GM12878 (cell line): ENCODE measurements around the gene GH2. TPM values are rescaled to one million over a fixed set of nuclear protein-coding genes. Genes with fewer than 3 reads are reported as not detected.

ENCODE experiments used
- MYC ChIP-seq: IDR thresholded peaks from 2 replicates; pipeline ENCODE4 v1.6.1; 2011; ENCODE audit warnings: mild to moderate bottlenecking, low read length, moderate library complexity, inconsistent platforms; ENCODE audit not compliant: insufficient read depth, insufficient replicate concordance, insufficient read length, severe bottlenecking
- POU2F2 ChIP-seq: IDR thresholded peaks from 3 replicates; pipeline ENCODE4 v1.6.1; 2011; ENCODE audit warnings: low read depth, mild to moderate bottlenecking, low read length, borderline replicate concordance
- RFX5 ChIP-seq: IDR thresholded peaks from 2 replicates; pipeline ENCODE4 v1.6.1; 2011; ENCODE audit warnings: low read depth, low read length, improper control_type of control experiment
- polyA plus RNA-seq, 11 experiments: library from polyadenylated mRNA; depleted of rRNA in 4 of 11; unstranded in 6 of 11; stranded (reverse) in 5 of 11; fragments of >200 nt; fragmentation: Nextera tagmentation in 4 of 11; fragmentation: Illumina TruSeq in 1 of 11; extraction: Ambion mirVana in 4 of 11; extraction: Trizol in 1 of 11; gene quantifications; 1 replicate in 1 of 11; 2 replicates in 10 of 11; pipeline versions ENCODE4 v1.2.1 to v1.2.3, GENCODE V29; 2011 to 2016; ENCODE audit warnings: inconsistent platforms in 2 of 11, missing spikeins in 2 of 11, low read depth in 1 of 11
- total RNA-seq, 4 experiments: library from RNA; depleted of rRNA in 3 of 4; stranded (reverse); fragments of >200 nt in 3 of 4; fragmentation: Illumina TruSeq in 1 of 4; extraction: Trizol in 1 of 4; gene quantifications; 2 replicates each; pipeline versions ENCODE4 v1.2.1 to v1.2.3, GENCODE V29; 2013 to 2021
- TF ChIP-seq, protein P1 (sequence below): fragments of 450-650 bp; IDR thresholded peaks from 2 replicates; pipeline ENCODE4 v1.6.1; 2014; ENCODE audit warnings: mild to moderate bottlenecking
- TF ChIP-seq, protein P2 (sequence below): fragments of 450-650 bp; IDR thresholded peaks from 2 replicates; pipeline ENCODE4 v1.6.1; 2018; ENCODE audit warnings: borderline replicate concordance, mild to moderate bottlenecking; ENCODE audit not compliant: partially characterized antibody
- TF ChIP-seq, protein P3 (sequence below): IDR thresholded peaks from 2 replicates; pipeline ENCODE4 v1.6.1; 2012; ENCODE audit warnings: low read length, inconsistent platforms
- TF ChIP-seq, protein P4 (sequence below): fragments of 450-650 bp; IDR thresholded peaks from 2 replicates; pipeline ENCODE4 v1.6.1; 2016; ENCODE audit warnings: mild to moderate bottlenecking

GH2 gene
- total and polyA plus RNA-seq, 10 of the 15 experiments (the other 5 are each of a cell fraction or from before 2014, with no cell fraction given): not detected

DNA sequence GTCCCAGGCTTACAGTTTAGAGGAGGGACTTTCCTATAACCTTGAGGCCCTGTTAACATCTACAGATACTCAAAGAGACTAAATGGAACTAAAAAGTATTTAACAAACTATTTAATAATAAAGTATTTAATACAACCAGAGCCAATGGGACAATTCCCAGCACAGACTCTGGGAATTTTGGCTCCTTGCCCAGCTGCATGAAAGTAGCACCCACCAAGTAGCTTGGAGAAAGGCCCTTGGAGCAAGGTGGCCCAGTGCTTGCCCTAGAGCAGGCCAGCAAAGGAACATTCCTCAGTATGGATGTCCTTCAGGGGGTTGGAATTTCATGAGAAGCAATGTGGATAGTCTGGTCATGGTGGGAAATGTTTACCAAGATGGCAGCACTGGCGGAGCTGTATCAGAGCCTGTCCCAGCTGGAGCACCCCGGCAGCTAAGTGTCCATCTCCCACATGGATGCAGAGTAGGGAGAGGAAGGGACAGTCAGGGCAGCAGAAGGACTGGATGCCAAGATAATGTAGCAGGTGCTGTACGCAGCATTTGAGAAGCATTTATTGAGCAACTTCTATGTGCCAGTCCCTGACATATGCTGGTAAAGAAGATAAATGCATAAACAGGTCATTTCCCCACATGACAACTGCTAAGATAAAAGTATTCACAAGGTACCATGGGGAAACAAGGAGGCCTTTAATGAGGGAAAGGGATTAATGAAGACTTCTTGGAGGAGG is 34.1 kb downstream of the GH2 start (continued):
- TF ChIP-seq, protein P1, sequence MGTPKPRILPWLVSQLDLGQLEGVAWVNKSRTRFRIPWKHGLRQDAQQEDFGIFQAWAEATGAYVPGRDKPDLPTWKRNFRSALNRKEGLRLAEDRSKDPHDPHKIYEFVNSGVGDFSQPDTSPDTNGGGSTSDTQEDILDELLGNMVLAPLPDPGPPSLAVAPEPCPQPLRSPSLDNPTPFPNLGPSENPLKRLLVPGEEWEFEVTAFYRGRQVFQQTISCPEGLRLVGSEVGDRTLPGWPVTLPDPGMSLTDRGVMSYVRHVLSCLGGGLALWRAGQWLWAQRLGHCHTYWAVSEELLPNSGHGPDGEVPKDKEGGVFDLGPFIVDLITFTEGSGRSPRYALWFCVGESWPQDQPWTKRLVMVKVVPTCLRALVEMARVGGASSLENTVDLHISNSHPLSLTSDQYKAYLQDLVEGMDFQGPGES: no peak
- TF ChIP-seq POU2F2 (no peak), MYC (no peak), RFX5 (no peak)
- TF ChIP-seq, protein P2, sequence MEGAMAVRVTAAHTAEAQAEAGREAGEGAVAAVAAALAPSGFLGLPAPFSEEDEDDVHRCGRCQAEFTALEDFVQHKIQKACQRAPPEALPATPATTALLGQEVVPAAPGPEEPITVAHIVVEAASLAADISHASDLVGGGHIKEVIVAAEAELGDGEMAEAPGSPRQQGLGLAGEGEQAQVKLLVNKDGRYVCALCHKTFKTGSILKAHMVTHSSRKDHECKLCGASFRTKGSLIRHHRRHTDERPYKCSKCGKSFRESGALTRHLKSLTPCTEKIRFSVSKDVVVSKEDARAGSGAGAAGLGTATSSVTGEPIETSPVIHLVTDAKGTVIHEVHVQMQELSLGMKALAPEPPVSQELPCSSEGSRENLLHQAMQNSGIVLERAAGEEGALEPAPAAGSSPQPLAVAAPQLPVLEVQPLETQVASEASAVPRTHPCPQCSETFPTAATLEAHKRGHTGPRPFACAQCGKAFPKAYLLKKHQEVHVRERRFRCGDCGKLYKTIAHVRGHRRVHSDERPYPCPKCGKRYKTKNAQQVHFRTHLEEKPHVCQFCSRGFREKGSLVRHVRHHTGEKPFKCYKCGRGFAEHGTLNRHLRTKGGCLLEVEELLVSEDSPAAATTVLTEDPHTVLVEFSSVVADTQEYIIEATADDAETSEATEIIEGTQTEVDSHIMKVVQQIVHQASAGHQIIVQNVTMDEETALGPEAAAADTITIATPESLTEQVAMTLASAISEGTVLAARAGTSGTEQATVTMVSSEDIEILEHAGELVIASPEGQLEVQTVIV: no peak
- TF ChIP-seq, protein P3, sequence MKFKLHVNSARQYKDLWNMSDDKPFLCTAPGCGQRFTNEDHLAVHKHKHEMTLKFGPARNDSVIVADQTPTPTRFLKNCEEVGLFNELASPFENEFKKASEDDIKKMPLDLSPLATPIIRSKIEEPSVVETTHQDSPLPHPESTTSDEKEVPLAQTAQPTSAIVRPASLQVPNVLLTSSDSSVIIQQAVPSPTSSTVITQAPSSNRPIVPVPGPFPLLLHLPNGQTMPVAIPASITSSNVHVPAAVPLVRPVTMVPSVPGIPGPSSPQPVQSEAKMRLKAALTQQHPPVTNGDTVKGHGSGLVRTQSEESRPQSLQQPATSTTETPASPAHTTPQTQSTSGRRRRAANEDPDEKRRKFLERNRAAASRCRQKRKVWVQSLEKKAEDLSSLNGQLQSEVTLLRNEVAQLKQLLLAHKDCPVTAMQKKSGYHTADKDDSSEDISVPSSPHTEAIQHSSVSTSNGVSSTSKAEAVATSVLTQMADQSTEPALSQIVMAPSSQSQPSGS: no peak
- TF ChIP-seq, protein P4, sequence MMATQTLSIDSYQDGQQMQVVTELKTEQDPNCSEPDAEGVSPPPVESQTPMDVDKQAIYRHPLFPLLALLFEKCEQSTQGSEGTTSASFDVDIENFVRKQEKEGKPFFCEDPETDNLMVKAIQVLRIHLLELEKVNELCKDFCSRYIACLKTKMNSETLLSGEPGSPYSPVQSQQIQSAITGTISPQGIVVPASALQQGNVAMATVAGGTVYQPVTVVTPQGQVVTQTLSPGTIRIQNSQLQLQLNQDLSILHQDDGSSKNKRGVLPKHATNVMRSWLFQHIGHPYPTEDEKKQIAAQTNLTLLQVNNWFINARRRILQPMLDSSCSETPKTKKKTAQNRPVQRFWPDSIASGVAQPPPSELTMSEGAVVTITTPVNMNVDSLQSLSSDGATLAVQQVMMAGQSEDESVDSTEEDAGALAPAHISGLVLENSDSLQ: no peak
